WTC11 (cell line): ENCODE data around the gene CLEC20A.

Experiments used
- ESRRA ChIP-seq: sonication (generic); formaldehyde crosslinking; IDR thresholded peaks from 2 replicates; pipeline ENCODE4 v1.8.1; 2022; ENCODE audit warnings: mild to moderate bottlenecking, missing genetic modification reagents, borderline replicate concordance
- IRF2 ChIP-seq: sonication (generic); formaldehyde crosslinking; IDR thresholded peaks from 2 replicates; pipeline ENCODE4 v1.8.0; 2022; ENCODE audit warnings: low read depth, missing genetic modification reagents, borderline replicate concordance
- MYBL2 ChIP-seq: sonication (generic); formaldehyde crosslinking; IDR thresholded peaks from 2 replicates; pipeline ENCODE4 v1.8.1; 2023; ENCODE audit warnings: mild to moderate bottlenecking, moderate library complexity, missing genetic modification reagents
- NFATC4 ChIP-seq: fragments of 250-450 bp; sonication (Bioruptor Pico); IDR thresholded peaks from 2 replicates; pipeline ENCODE4 v1.9.0; 2021; ENCODE audit warnings: mild to moderate bottlenecking
- NFYB ChIP-seq: sonication (generic); formaldehyde crosslinking; conservative IDR thresholded peaks from 2 replicates; pipeline ENCODE4 v1.8.0; 2022; ENCODE audit warnings: low read depth, missing genetic modification reagents
- RELA ChIP-seq: sonication (generic); formaldehyde crosslinking; IDR thresholded peaks from 2 replicates; pipeline ENCODE4 v1.8.1; 2022; ENCODE audit warnings: missing genetic modification reagents, mild to moderate bottlenecking, borderline replicate concordance
- TP53 ChIP-seq: sonication (generic); formaldehyde crosslinking; IDR thresholded peaks from 2 replicates; pipeline ENCODE4 v1.8.1; 2023; ENCODE audit warnings: mild to moderate bottlenecking, missing genetic modification reagents
- ZBTB21 ChIP-seq: sonication (generic); formaldehyde crosslinking; IDR thresholded peaks from 2 replicates; pipeline ENCODE4 v1.8.1; 2023; ENCODE audit warnings: mild to moderate bottlenecking, missing genetic modification reagents, borderline replicate concordance
- TF ChIP-seq, protein P1 (sequence below): fragments of 200-600 bp; IDR thresholded peaks from 2 replicates; pipeline ENCODE4 v1.8.0; 2022; ENCODE audit warnings: antibody characterized with exemption
- TF ChIP-seq, protein P2 (sequence below): sonication (generic); formaldehyde crosslinking; IDR thresholded peaks from 2 replicates; pipeline ENCODE4 v1.8.0; 2022; ENCODE audit warnings: mild to moderate bottlenecking, missing genetic modification reagents
- TF ChIP-seq, protein P3 (sequence below): sonication (generic); formaldehyde crosslinking; IDR thresholded peaks from 2 replicates; pipeline ENCODE4 v1.8.1; 2022; ENCODE audit warnings: low read depth, missing genetic modification reagents, borderline replicate concordance
- TF ChIP-seq, protein P4 (sequence below): fragments of 250-450 bp; sonication (Bioruptor Pico); IDR thresholded peaks from 2 replicates; pipeline ENCODE4 v2.1.2; 2022; ENCODE audit warnings: mild to moderate bottlenecking, moderate library complexity

DNA sequence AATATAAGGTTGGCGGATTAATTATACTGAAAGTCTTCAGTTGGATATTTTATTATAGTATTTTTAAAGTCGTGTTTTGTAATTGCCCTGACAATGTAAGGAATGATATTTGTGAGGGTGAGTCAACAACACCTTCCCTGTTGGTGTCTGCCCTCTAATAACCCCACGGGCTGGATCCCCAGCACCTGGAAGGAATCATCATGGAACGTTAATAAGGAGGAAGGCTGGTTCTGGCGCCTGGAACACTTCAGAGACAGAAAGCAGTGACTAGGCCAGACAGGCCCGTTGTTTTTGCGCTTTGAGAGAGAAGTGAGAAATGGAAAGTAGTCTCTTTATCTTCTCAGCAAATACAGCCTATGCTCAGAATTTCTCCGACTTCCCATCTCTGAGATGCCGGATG lies 47.8 kb upstream of the CLEC20A start:
- TF ChIP-seq IRF2 (CRISPR knock-in tag) (no peak), NFATC4 (CRISPR knock-in tag) (no peak), RELA (CRISPR knock-in tag) (no peak), ESRRA (CRISPR knock-in tag) (no peak), ZBTB21 (CRISPR knock-in tag) (no peak), NFYB (CRISPR knock-in tag) (no peak), MYBL2 (no peak), TP53 (no peak)
- TF ChIP-seq, protein P1, sequence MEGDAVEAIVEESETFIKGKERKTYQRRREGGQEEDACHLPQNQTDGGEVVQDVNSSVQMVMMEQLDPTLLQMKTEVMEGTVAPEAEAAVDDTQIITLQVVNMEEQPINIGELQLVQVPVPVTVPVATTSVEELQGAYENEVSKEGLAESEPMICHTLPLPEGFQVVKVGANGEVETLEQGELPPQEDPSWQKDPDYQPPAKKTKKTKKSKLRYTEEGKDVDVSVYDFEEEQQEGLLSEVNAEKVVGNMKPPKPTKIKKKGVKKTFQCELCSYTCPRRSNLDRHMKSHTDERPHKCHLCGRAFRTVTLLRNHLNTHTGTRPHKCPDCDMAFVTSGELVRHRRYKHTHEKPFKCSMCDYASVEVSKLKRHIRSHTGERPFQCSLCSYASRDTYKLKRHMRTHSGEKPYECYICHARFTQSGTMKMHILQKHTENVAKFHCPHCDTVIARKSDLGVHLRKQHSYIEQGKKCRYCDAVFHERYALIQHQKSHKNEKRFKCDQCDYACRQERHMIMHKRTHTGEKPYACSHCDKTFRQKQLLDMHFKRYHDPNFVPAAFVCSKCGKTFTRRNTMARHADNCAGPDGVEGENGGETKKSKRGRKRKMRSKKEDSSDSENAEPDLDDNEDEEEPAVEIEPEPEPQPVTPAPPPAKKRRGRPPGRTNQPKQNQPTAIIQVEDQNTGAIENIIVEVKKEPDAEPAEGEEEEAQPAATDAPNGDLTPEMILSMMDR, result no peak
- TF ChIP-seq, protein P2, sequence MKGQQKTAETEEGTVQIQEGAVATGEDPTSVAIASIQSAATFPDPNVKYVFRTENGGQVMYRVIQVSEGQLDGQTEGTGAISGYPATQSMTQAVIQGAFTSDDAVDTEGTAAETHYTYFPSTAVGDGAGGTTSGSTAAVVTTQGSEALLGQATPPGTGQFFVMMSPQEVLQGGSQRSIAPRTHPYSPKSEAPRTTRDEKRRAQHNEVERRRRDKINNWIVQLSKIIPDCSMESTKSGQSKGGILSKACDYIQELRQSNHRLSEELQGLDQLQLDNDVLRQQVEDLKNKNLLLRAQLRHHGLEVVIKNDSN (CRISPR knock-in tag), result no peak
- TF ChIP-seq, protein P3, sequence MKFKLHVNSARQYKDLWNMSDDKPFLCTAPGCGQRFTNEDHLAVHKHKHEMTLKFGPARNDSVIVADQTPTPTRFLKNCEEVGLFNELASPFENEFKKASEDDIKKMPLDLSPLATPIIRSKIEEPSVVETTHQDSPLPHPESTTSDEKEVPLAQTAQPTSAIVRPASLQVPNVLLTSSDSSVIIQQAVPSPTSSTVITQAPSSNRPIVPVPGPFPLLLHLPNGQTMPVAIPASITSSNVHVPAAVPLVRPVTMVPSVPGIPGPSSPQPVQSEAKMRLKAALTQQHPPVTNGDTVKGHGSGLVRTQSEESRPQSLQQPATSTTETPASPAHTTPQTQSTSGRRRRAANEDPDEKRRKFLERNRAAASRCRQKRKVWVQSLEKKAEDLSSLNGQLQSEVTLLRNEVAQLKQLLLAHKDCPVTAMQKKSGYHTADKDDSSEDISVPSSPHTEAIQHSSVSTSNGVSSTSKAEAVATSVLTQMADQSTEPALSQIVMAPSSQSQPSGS (CRISPR knock-in tag), result no peak
- TF ChIP-seq, protein P4, sequence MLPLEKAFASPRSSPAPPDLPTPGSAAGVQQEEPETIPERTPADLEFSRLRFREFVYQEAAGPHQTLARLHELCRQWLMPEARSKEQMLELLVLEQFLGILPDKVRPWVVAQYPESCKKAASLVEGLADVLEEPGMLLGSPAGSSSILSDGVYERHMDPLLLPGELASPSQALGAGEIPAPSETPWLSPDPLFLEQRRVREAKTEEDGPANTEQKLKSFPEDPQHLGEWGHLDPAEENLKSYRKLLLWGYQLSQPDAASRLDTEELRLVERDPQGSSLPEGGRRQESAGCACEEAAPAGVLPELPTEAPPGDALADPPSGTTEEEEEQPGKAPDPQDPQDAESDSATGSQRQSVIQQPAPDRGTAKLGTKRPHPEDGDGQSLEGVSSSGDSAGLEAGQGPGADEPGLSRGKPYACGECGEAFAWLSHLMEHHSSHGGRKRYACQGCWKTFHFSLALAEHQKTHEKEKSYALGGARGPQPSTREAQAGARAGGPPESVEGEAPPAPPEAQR, result no peak
